Measurements from ENCODE around the gene DCDC2. TPM values are rescaled to one million over a fixed set of nuclear protein-coding genes. Genes with fewer than 3 reads are reported as not detected.

DCDC2 gene
- total RNA-seq, 1 experiment from 2014 or later: 191 TPM

- H3K9me3 ChIP-seq: peaks cover 5% of the 10 kb centered on the region
- Mint-ChIP-seq H3K27me3 (ENCODE audit: insufficient read depth, unreplicated experiment) (no peaks in the 10 kb centered on the region), H3K27ac (ENCODE audit: unreplicated experiment) (no peak overlapping the region), H3K9me3 (ENCODE audit: unreplicated experiment) (no peaks in the 10 kb centered on the region), H3K4me1 (ENCODE audit: low read depth, unreplicated experiment) (peaks cover 24% of the 10 kb centered on the region), H3K4me3 (ENCODE audit: unreplicated experiment) (no peak overlapping the region), H3K36me3 (ENCODE audit: insufficient read depth, unreplicated experiment) (peaks cover 86% of the 10 kb centered on the region)
- POLR2A ChIA-PET: no interaction called here
- CTCF ChIA-PET: no interaction called here
- H3K4me1 ChIP-seq: no peaks in the 10 kb centered on the region
- no peaks in the 10 kb centered on the region for H3K27me3 ChIP-seq (replicated peaks; ENCODE audit: control insufficient read depth, insufficient read depth, low read length)
- TF ChIP-seq CTCF (IDR thresholded peaks at IDR 0.05; ENCODE audit: insufficient read depth in 1 of 2, low read depth in 1 of 2, low read length in 1 of 2, severe bottlenecking in 1 of 2, unreplicated experiment in 1 of 2): no peak
- H3K4me3 ChIP-seq (ENCODE audit: low read depth, low read length): no peak overlapping the region
- DNase-seq: no peak
- no TSS peak for BruUV-seq (replicated peaks)
- 0 out of 2 replicates have a peak, but pooled peaks cover 1% of the 10 kb centered on the region for H3K36me3 ChIP-seq (ENCODE audit: control insufficient read depth, insufficient read depth, low read length)
- intact Hi-C loops (cut with micrococcal nuclease; ENCODE audit: unreplicated experiment): no loop called here
Observed at GRCh38 chr6:24255676-24256075, 102.2 kb downstream of the DCDC2 start.

- POLR2A ChIA-PET: no interaction called here
Observed at GRCh38 chr6:24253360-24253759, 104.5 kb downstream of the DCDC2 start.

GRCh38 chr6:24252280-24252679, 105.6 kb downstream of the DCDC2 start:
- POLR2A ChIA-PET: no interaction called here
- no peak for TF ChIP-seq CTCF (IDR thresholded peaks at IDR 0.05; ENCODE audit: insufficient read depth in 1 of 2, low read depth in 1 of 2, low read length in 1 of 2, severe bottlenecking in 1 of 2, unreplicated experiment in 1 of 2)
- no peak for DNase-seq
- Mint-ChIP-seq H3K36me3 (ENCODE audit: insufficient read depth, unreplicated experiment) (peaks cover 79% of the 10 kb centered on the region), H3K4me1 (ENCODE audit: low read depth, unreplicated experiment) (peaks cover 12% of the 10 kb centered on the region), H3K4me3 (ENCODE audit: unreplicated experiment) (no peak overlapping the region), H3K9me3 (ENCODE audit: unreplicated experiment) (no peaks in the 10 kb centered on the region), H3K27ac (ENCODE audit: unreplicated experiment) (peak overlapping the region; percentile 1), H3K27me3 (ENCODE audit: insufficient read depth, unreplicated experiment) (no peaks in the 10 kb centered on the region)
- peaks cover 5% of the 10 kb centered on the region for H3K9me3 ChIP-seq
- BruUV-seq (replicated peaks): no TSS peak
- CTCF ChIA-PET: no interaction called here
- intact Hi-C loops (cut with micrococcal nuclease; ENCODE audit: unreplicated experiment): no loop called here
- no peaks in the 10 kb centered on the region for H3K4me1 ChIP-seq
- peaks cover 1% of the 10 kb centered on the region; the same call in 1 of the 2 replicates for H3K36me3 ChIP-seq (ENCODE audit: control insufficient read depth, insufficient read depth, low read length)
- H3K4me3 ChIP-seq (ENCODE audit: low read depth, low read length): no peak overlapping the region
- no peaks in the 10 kb centered on the region for H3K27me3 ChIP-seq (replicated peaks; ENCODE audit: control insufficient read depth, insufficient read depth, low read length)

More at GRCh38 chr6:24253360-24253759, 104.5 kb downstream of the DCDC2 start:
- no peak for TF ChIP-seq CTCF (IDR thresholded peaks at IDR 0.05; ENCODE audit: insufficient read depth in 1 of 2, low read depth in 1 of 2, low read length in 1 of 2, severe bottlenecking in 1 of 2, unreplicated experiment in 1 of 2)
- CTCF ChIA-PET: no interaction called here
- no TSS peak for BruUV-seq (replicated peaks)
- Mint-ChIP-seq H3K9me3 (ENCODE audit: unreplicated experiment) (no peaks in the 10 kb centered on the region), H3K27ac (ENCODE audit: unreplicated experiment) (no peak overlapping the region), H3K4me3 (ENCODE audit: unreplicated experiment) (no peak overlapping the region), H3K4me1 (ENCODE audit: low read depth, unreplicated experiment) (peaks cover 17% of the 10 kb centered on the region), H3K36me3 (ENCODE audit: insufficient read depth, unreplicated experiment) (peaks cover 79% of the 10 kb centered on the region), H3K27me3 (ENCODE audit: insufficient read depth, unreplicated experiment) (no peaks in the 10 kb centered on the region)
- Histone ChIP-seq H3K9me3 (peaks cover 5% of the 10 kb centered on the region), H3K36me3 (ENCODE audit: control insufficient read depth, insufficient read depth, low read length) (peaks cover 1% of the 10 kb centered on the region; the same call in 1 of the 2 replicates), H3K4me3 (ENCODE audit: low read depth, low read length) (no peak overlapping the region), H3K4me1 (no peaks in the 10 kb centered on the region), H3K27me3 (replicated peaks; ENCODE audit: control insufficient read depth, insufficient read depth, low read length) (no peaks in the 10 kb centered on the region)
- intact Hi-C loops (cut with micrococcal nuclease; ENCODE audit: unreplicated experiment): no loop called here
- no peak for DNase-seq

Data from Caco-2 (cell line).